Measurements from ENCODE around the gene ZSCAN1.

GRCh38 chr19:58001895-58002369, 31.9 kb upstream of the ZSCAN1 start:
- TF ChIP-seq GATA2 (IDR thresholded peaks at IDR 0.05; ENCODE audit: low read depth, low read length) = no peak
- TF ChIP-seq GATA3 (IDR thresholded peaks at IDR 0.05; ENCODE audit: low read depth, low read length) = no peak

Data from SH-SY5Y (cell line).